ENCODE results near the gene FAM20C. TPM values are rescaled to one million over a fixed set of nuclear protein-coding genes. Genes with fewer than 3 reads are reported as not detected.

Gene FAM20C
- total RNA-seq, 2 donors from 2014 or later = 32.5 to 106 TPM

DNA sequence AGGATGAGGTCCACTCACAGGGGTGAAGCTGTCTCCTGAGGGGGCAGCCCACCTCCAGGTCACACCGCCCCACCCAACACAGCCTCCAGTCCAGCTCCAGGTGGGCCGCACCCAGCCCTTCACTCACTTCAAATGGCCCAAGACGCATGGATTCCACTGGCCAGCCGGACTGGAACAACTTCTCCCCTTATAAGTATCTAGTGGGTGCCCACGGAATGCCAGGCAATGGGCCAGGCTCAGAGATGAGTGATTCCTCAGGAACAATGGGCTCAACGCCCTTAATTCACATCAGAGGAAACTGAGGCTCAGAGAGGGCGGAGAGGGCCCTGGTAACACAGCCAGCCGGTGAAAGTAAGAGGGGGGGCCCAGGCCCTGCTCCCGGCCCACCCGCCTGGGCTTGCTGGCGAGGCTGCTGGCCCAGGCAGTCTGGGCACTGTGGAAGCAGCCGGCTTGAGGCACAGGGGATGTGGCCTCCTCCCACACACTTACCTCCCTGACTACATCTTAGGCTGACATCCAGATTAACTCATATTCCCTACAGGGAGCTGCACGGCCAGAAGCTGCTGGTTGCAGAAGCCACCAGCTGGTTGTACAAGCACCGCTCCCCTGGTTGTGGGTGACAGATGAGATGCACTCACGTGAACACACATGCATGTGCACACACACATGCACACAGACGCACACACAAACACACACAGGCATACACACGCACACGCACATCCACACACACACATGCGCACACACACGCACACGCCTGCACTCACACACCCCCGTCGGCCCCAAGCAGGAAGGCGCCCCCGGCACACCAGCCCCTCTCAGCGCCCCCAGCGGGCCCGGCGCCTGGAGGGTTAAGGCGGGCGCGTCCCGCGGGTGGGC, 1.0 kb upstream of the FAM20C start:
- no peak for ATAC-seq (ENCODE audit: insufficient number of reproducible peaks, low FRiP score, low read depth)
- DNase-seq (ENCODE audit: low spot score) = peak; percentile 24
- Histone ChIP-seq H3K9me3 (no peaks in the 10 kb centered on the region), H3K27me3 (replicated peaks; ENCODE audit: insufficient read depth) (no peaks in the 10 kb centered on the region), H3K4me1 (ENCODE audit: control insufficient read depth in 1 of 2, low read depth in 2 of 2) (peaks cover 12 to 37% of the 10 kb centered on the region in 2 donors), H3K4me3 (peak overlapping the region; percentile 89), H3K36me3 (peaks cover 13% of the 10 kb centered on the region), H3K27ac (peak overlapping the region; percentile 15 to 87)
- TF ChIP-seq CTCF (IDR thresholded peaks at IDR 0.05) = no peak

GRCh38 chr7:192701-193480, 520 bp downstream of the FAM20C start:
- DNase-seq (ENCODE audit: low spot score) (no peak), ATAC-seq (ENCODE audit: insufficient number of reproducible peaks, low FRiP score, low read depth) (no peak)
- Histone ChIP-seq H3K4me1 (ENCODE audit: control insufficient read depth in 1 of 2, low read depth in 2 of 2) (peaks cover 15 to 52% of the 10 kb centered on the region in 2 donors), H3K27me3 (replicated peaks; ENCODE audit: insufficient read depth) (no peaks in the 10 kb centered on the region), H3K36me3 (peaks cover 27% of the 10 kb centered on the region), H3K9me3 (no peaks in the 10 kb centered on the region), H3K4me3 (peak overlapping the region; percentile 89), H3K27ac (no peak overlapping the region)
- TF ChIP-seq CTCF (IDR thresholded peaks at IDR 0.05) = no peak

- Histone ChIP-seq H3K9me3 (no peaks in the 10 kb centered on the region), H3K27me3 (replicated peaks; ENCODE audit: insufficient read depth) (no peaks in the 10 kb centered on the region), H3K4me1 (ENCODE audit: control insufficient read depth in 1 of 2, low read depth in 2 of 2) (peaks cover 15 to 52% of the 10 kb centered on the region in 2 donors), H3K4me3 (peak overlapping the region; percentile 89), H3K36me3 (peaks cover 34% of the 10 kb centered on the region), H3K27ac (no peak overlapping the region)
- ATAC-seq (ENCODE audit: insufficient number of reproducible peaks, low FRiP score, low read depth) (no peak), DNase-seq (ENCODE audit: low spot score) (no peak)
- TF ChIP-seq CTCF (IDR thresholded peaks at IDR 0.05) = no peak
These were observed 1.3 kb downstream of the FAM20C start for GRCh38 chr7:193481-194251.

- H3K36me3 ChIP-seq = peaks cover 37% of the 10 kb centered on the region
- TF ChIP-seq CTCF (IDR thresholded peaks at IDR 0.05) = no peak
- ATAC-seq (ENCODE audit: insufficient number of reproducible peaks, low FRiP score, low read depth) (no peak), DNase-seq (ENCODE audit: low spot score) (no peak)
- H3K9me3 ChIP-seq = no peaks in the 10 kb centered on the region
- peak overlapping the region; percentile 89 for H3K4me3 ChIP-seq
- H3K27ac ChIP-seq = no peak overlapping the region
- H3K27me3 ChIP-seq (replicated peaks; ENCODE audit: insufficient read depth) = no peaks in the 10 kb centered on the region
- H3K4me1 ChIP-seq (ENCODE audit: control insufficient read depth in 1 of 2, low read depth in 2 of 2) = peaks cover 15 to 58% of the 10 kb centered on the region in 2 donors
These were observed 2.1 kb downstream of the FAM20C start for GRCh38 chr7:194252-195009.
